GM10847 (cell line): ENCODE measurements around the gene FOXN4.

Experiments
- POLR2A ChIP-seq: IDR thresholded peaks from 2 replicates; pipeline ENCODE4 v1.6.1; 2011; ENCODE audit not compliant: insufficient read length; ENCODE audit errors: extremely low read depth

FOXN4 gene

DNA sequence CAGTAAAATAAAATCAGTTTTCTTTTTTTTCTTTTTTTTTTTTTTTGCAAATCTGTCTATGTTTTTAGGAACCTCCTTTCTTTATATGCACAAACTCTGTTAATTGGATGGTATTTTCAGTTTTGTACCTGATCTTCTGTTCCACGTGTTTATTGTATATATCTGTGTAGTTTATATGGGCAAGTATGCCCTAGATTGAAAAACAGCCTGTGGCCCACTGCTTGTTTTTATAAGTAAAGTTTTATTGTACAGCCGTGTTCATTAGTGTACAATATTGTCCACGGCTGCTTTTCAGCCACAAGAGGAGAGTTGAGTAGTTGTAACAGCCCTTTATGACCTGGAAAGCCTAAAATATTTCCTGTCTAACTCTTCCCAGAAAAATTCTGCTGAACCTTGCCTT lies 19.9 kb upstream of the FOXN4 start:
- TF ChIP-seq POLR2A, result no peak

DNA sequence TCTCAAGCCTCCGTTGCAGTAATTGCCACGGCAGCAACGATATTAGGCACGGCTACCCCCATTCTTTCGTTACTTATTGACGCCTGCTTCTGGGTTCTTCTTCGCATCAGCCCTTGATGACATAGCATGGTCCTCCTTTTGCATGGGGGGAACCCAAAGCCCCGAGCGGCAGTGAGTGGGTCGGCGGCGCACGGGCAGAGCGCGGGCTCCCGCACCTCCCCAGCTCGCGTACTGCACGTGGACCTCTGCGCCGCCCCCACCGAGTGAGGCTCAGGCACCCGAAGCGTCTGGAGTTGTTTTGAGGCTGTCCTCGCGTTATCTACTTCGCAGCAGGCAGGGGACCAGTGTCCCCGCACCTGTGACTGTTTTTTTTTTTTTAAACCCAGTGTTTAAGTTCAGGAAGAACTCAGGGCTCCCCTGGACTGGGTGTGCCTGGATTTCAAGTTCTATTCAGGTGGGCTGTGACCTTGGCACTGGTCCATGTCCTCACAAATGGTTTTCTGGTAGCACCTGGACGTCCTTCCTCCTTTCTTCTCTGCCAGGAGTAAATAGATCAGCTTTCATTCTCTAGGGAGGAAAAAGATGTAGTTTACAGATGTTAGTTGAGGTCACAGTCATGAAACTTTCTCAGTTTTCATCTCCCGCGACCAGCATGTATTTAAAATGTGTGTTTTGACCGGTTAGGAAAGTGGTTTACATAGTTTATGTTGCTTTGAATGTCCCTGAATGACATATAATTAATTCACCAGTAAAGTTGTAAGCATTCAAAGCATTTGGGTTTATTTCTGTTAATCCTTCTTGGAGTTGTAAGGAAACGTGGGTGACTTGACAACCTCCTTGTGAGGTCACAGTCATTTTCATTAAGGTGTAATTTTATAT lies 1.4 kb upstream of the FOXN4 start:
- no peak for TF ChIP-seq POLR2A

DNA sequence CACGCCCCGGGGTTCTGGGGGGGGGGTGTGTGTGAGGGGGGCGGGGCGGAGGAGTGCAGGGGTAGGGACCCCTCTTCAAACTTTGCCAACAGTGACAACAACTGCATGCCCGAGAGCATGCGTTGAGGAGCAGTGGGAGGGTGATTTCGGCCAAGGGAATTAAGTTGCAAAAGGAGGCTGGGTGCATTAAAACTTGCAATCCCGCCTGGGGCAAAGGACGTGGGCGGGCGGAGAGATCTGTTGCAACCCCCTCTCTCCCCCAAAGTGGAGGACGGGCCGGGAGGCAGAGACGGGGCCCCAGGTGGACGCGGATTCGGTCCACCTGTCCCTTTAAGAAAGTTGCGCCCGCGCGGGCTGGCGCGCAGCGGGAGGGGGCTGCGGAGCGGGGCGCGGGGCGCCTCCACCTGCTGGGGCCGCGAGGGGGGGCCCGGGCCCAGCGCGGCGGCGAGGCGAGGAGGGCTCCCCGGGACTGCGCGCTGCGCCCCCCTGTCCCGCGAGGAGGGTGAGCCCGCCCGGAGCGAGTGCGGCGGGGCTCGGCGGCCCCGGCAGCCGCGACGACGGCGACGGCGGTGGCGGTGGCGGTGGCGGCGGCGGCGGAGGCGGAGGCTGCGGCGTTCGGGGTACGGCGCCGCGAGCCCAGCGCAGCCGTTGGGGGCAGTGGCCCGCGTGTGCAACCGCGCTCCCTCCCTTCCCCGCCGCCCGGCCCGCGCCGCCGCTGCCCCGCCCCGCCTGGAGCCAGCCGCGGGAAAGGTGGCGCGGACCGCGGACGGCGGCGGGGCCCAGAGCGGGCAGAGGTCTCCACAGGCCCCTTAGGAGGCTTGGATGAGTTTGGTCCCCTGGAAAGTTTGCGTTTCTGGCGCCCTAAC lies 530 bp upstream of the FOXN4 start:
- no peak for TF ChIP-seq POLR2A

DNA sequence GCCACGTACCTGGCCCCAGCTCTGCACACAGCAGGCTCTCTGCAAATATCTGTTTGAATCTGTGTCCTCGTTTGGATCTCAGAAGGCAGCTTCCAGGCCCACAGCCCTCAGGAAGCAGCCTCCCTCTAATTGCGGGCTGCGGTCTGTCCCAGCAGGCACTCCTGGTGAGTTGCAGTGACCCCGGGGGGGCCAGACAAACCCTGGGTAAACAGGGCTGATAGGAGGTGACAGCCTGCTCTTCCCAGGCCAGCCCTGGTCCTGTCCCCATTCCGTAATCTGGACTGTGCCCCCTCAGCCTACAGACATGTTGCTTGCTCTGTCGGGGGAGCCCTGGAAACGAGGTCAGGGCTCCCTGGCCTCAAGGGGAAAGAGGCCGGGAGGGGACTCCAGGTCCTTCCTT lies 2.0 kb downstream of the FOXN4 start:
- TF ChIP-seq POLR2A, result no peak

DNA sequence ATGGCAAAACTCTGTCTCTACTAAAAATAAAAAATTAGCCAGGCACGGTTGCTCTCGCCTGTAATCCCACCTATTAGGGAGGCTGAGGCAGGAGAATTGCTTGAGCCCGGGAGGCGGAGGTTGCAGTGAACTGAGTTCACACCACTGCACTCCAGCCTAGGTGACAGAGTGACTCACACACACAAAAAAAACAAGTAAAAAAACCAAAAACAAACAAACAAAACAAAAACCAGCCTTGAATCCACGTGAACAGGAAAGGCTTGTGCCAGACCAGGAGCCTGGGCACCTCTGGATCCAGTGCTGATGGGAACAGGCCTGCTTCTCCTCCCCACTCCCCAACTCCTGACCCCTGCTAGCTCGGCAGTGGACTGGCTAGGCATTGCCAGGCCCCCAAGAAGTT lies 3.5 kb downstream of the FOXN4 start:
- TF ChIP-seq POLR2A, result no peak

DNA sequence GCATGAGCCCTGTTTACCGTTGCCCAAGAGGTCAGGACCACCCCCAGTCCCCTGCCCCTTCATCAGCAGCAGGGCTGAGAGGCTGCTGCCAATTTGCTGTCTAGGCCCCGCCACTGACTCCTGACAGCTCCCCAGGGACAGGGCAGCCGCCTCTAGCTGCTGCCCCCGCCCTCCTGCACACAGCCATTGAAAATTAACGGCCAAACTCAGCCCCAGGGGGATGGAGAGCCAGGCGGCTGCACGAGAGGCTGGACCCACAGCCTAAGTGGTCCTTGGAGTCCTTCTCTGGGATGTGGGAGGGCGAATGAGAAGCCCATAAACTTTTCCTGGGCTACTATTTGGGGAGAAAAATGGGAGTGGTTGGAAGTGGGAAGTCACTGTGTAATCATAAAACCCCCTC lies 4.6 kb downstream of the FOXN4 start:
- TF ChIP-seq POLR2A, result no peak

DNA sequence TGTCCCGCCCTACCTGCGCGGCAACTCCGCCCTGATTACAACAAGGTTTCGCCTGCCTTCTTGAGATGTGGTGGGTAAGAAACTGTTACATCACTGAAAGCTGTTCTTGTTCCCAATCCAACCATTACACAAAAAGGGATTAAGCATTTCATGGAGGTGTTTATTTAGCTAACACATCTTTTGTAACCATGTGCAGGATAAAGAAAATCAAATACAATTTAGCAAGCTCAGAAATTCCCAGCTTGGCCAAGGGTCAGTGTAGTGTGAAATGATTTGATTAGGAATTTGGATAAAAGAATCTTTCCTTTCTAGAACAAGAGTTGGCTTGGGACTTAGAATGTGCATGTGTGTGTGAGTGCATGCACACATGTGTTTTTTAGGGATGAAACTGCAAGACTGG lies 6.3 kb downstream of the FOXN4 start:
- TF ChIP-seq POLR2A, result no peak

DNA sequence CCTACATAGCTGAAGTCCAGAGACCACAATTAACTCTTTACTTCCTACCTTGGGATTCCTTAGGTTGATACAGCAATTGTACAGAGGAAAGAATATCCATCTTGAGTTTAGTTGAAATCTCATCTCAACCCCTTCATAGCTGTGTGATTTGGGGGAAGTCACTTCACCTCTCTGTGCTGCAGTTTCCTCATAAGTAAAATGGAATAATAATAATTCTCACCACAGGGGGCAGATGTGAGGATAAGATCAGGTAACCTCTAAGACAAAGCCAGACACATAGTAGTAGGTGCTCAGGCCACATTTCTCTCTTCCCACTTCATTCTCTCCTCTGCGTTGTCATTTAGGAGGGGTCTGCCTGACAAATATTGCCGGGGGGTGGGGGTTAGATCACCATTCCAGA lies 6.7 kb downstream of the FOXN4 start:
- TF ChIP-seq POLR2A, result no peak

DNA sequence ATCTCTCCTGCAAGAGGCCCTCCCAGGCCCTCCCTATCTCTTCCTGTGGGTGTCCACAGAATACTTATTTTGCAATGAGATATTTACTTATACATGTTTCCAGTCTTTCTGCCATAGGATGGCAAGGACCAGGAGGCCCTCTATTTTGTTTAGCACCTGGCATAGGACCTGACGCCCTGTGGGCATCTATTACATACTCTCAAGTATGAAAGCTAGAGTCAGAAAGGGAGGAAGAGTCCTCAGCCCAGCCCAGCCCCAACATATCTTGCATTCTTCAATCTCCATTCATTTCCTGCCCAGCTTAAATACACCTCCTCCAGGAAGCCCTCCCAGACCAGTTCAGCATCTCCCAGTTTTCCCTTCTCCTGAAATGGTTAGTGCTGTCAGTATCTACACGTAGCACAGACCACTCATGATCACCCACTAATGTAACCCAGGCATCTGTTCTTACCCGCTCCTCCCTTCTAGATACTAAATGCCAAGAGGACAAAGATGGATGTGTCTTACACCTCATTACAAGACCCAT lies 7.4 kb downstream of the FOXN4 start:
- TF ChIP-seq POLR2A, result no peak

DNA sequence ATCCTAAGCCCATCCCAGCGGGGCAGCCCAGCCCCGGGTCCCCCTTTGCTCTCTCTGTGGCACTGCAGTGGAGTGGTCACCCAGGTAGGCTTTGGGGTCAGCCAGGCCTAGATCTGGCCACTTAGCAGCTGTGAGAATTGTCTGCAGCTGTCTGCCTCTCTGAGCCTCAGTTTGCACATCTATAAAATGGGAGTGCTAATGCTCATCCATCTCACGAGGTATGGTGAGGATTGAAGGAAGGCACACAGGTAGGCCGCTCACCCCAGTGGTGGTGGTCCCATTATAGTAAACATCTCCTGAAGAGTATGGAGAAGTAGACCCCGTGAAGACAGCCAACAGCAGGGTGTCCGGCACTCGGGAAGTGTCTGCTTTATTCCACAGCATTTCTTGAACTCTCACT lies 9.2 kb downstream of the FOXN4 start:
- TF ChIP-seq POLR2A, result no peak

DNA sequence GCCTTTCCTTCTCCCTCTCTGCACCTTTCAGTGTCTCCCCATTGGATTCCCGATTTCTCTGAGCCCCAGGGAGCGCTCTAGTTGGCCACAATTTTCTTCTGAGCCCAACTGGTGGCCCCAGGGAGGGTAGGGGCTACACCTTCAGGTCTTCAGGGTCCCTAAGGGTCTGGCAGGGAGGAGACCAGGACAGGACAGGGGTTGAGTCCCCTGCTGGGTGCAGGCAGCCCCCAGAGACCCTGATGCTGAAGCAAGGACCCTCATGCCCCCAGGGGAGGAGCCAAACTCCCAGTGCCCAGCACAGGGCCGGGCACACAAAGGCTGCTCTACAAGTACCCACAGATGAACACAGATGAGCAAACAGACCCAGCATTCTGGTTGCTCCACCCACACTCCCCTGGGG lies 12.7 kb downstream of the FOXN4 start:
- TF ChIP-seq POLR2A, result no peak

DNA sequence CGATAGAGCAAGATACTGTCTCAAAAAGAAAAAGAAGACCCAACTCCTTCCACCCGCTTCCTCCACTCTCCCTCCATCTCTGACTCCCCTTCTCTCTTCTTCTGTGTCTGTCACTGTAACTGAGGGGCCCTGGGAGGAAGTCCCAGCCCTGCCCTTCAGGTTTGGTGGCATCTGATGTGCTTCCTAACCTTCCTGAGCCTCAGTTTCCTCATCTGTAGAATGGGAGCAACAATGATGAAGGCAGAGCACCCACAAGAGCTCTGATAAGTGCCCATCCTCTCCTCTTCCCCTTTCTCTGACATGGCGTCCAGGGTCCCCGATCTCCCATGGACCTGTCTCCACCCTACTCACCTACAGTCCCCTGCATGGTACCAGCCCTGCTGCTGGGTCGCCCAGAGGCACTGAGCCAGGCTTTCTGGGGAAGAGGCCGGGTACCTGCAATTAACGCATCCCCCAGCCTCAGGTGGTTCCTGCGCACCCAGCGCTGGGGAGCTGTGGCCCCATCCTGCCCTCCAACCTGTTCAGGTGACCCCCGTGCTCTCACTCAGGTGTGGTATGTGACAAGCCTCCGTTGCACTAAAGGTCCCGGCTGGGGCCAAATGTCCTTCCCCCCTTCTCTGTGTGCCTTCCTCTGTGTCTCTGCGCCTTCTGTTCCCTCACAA lies 13.2 kb downstream of the FOXN4 start:
- no peak for TF ChIP-seq POLR2A

DNA sequence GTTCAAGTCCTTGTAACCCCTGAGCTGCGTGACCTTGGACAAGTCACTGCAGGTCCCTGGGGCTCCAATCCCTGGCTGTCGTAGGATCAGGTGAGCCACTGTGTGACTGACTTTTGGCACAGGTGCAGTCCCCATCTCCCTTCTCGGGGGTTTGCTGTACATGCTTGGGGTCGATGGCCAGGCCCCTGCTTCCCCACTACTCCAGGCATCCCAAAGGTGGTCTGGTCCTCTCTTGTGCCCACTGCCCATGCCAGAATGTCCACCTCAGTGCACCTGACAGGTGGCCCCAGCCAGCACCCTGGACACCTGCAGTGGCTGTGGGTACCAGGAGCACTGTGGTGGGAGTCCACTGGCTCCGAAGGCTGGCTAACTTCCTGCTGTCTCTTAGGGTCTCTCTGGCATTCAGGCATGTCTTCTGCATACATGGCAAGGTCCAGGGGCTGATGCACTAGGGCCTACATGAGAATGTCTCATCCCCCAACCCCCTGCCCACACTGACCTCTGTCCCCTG lies 14.7 kb downstream of the FOXN4 start:
- no peak for TF ChIP-seq POLR2A

DNA sequence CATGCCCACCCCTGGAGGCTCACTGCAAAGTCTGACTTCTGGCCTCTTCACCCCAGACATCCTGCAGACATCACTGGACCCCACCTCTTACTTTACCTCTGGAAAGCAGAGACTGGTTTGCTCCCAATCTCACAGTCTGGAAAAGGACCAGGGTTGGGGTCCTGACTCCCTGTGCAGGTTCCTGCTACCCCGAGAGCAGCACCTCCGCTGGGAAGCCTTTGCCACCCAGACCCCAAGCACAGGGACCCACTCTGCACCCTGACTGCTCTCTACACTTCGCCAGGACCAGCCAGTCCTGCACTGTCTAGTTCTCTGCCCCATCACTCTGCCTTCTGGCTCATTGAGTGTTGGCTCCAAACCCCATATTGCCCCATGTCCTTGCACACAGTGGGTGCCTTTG lies 16.0 kb downstream of the FOXN4 start:
- TF ChIP-seq POLR2A, result no peak

DNA sequence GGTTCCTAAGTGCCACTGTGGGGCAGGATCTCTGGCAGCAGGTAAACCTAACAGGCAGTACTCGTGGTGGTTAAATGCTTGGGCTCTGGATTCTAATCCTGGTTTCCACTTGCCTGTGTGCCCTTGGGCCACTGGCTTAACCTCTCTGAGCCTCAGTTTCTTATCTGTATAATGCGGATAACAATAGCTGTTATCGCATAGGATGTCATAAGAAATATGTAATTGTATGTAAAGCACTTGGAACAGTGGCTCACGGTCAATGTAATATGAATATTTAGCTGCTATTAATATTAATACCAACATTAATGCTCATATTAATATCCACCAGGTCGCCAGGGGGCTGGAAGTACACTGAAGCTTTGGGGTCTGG lies 16.8 kb downstream of the FOXN4 start:
- TF ChIP-seq POLR2A, result no peak
